ENCODE results near the gene AKAP5. TPM values are rescaled to one million over a fixed set of nuclear protein-coding genes. Genes with fewer than 3 reads are reported as not detected.

The AKAP5 gene
- polyA plus RNA-seq (2012; ENCODE audit: missing spikeins): 3.4 TPM

DNA sequence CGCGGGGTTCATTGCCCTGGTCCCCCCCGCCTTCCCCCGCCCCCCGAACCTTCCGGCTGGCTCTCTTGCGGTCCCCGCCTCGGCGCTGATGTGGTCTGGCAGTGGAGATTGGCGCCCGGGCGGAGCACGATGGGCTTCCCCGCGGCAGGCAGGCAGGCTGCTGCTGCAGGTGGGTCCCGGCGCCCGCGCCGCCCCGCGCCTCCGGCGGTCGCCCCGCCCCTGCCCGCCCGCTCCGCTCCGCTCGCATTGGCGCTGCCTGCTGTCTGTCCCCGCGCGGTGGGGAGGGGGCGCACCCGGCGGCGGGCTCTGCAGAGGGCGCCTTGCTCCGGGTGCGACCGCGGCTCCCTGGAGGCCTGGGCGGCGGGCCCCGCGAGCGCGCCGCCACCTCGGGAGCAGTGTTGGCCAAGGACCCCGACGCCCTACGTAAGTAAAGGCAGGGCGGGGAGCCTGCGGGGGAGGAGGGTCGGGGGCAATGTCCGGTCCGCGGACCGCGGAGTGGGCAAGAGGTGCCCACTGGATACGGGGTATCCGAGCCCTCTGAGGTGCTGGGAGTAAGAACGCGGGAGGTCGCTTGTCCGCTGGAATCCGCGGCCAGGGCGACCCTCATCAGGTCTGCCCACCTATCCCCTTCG lies at the start of gene AKAP5:
TSS of gene AKAP5 (plus strand) at position 309 of the 632 bp plus-strand sequence. CDS start 2,896 bp downstream, outside the sequence.
- TF ChIP-seq POLR2A (IDR thresholded peaks at IDR 0.05; ENCODE audit: low read depth, low read length) (no peak), TAF1 (IDR thresholded peaks at IDR 0.05; ENCODE audit: borderline replicate concordance, low read depth, low read length) (no peak), POLR2AphosphoS5 (IDR thresholded peaks at IDR 0.05; ENCODE audit: low read depth, low read length) (0 out of 2 replicates have a peak, but pooled peaks have one; percentile 14)
- FAIRE-seq (peak; percentile 81), DNase-seq (ENCODE audit: insufficient read length) (peak; percentile 43)

DNA sequence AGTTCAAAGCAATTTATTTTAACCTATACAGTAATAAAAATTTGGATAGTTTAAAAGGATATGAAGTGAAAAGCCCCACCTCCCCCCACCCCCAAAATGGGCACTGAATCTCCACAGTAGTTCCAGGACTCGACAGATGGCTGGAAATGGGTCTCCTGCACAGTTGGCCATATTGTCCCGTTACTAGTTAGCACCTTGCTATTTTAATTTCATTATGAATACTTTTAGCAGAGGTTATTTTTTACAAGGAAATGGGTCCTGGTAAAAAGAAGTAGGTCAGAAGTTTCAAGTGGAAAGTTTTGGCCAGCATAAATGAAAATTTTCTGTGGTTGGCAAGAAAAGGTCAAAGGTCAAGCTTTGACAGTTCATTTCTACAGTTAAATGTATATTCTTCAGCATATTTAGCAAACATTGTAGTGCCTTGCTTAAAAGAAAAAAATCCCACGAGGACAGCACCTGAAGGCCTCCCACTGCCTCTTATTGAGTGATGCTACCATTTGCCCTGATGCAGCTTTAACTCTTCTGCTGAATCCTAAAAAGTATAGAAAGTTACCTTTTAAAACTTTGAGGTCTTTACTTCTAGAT lies 48.9 kb upstream of the AKAP5 start:
- FAIRE-seq: no peak
- DNase-seq (ENCODE audit: insufficient read length): no peak
- TF ChIP-seq POLR2AphosphoS5 (IDR thresholded peaks at IDR 0.05; ENCODE audit: low read depth, low read length) (no peak), POLR2A (IDR thresholded peaks at IDR 0.05; ENCODE audit: low read depth, low read length) (no peak), TAF1 (IDR thresholded peaks at IDR 0.05; ENCODE audit: borderline replicate concordance, low read depth, low read length) (no peak)

DNA sequence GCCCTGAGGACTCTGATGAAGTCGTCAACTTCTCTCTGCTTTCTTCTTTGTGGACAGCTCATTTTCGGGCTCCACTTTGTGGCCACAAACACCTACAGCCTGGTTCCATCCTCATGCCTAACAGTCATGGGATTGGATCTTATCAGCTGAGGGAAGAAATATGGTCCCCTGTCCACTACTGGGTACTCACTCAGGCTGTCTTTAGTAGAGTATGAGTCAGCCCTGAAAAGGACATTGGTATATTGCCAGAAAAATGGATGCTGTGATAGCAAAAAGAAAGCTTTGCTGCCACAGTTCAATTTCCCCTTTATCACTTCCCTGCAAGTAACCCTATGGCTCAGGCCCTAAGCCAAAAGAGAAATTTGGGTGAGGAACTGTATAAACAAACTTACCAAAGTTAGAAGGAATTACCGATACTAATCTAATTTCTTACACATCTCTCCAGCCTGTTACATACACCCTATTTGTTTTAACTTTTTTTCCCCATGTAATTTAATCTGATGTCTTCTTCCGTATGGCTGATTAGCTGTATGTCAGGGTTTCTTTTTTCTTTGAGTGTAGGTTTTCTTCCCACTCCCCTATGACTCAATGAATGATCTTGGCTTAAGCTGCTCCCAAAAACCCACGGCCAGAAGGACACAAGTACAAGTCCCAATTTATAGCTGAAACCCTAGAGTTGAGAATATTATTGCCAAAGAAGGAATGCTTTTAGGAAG lies 48.1 kb upstream of the AKAP5 start:
- no peak for TF ChIP-seq POLR2AphosphoS5 (IDR thresholded peaks at IDR 0.05; ENCODE audit: low read depth, low read length)
- TF ChIP-seq TAF1 (IDR thresholded peaks at IDR 0.05; ENCODE audit: borderline replicate concordance, low read depth, low read length): no peak
- TF ChIP-seq POLR2A (IDR thresholded peaks at IDR 0.05; ENCODE audit: low read depth, low read length): no peak
- FAIRE-seq (no peak), DNase-seq (ENCODE audit: insufficient read length) (no peak)

GRCh38 chr14:64417771-64418125 lies 47.6 kb upstream of the AKAP5 start:
- no peak for FAIRE-seq
- no peak for DNase-seq (ENCODE audit: insufficient read length)
- no peak for TF ChIP-seq TAF1 (IDR thresholded peaks at IDR 0.05; ENCODE audit: borderline replicate concordance, low read depth, low read length)
- no peak for TF ChIP-seq POLR2A (IDR thresholded peaks at IDR 0.05; ENCODE audit: low read depth, low read length)
- TF ChIP-seq POLR2AphosphoS5 (IDR thresholded peaks at IDR 0.05; ENCODE audit: low read depth, low read length): no peak

DNA sequence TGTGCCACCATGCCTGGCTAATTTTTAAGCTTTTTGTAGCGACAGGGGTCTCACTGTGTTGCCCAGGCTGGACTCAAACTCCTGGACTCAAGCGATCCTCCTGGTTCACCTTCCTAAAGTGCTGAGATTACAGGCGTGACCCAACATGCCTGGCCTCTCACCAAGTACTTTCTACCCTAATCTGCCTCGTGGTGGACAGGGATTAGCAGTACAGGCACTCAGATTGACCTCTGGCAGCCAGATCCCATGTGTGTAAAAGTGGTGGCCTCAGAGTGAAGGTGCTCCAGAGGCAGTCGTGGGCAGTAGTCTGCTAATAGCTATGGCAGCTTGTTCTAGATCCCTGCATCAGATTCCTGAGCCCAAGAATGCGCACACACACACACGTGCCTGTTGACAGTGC lies 46.3 kb upstream of the AKAP5 start:
- no peak for DNase-seq (ENCODE audit: insufficient read length)
- no peak for FAIRE-seq
- TF ChIP-seq POLR2AphosphoS5 (IDR thresholded peaks at IDR 0.05; ENCODE audit: low read depth, low read length): no peak
- no peak for TF ChIP-seq TAF1 (IDR thresholded peaks at IDR 0.05; ENCODE audit: borderline replicate concordance, low read depth, low read length)
- no peak for TF ChIP-seq POLR2A (IDR thresholded peaks at IDR 0.05; ENCODE audit: low read depth, low read length)

- TF ChIP-seq POLR2AphosphoS5 (IDR thresholded peaks at IDR 0.05; ENCODE audit: low read depth, low read length): no peak
- TF ChIP-seq TAF1 (IDR thresholded peaks at IDR 0.05; ENCODE audit: borderline replicate concordance, low read depth, low read length): no peak
- FAIRE-seq (no peak), DNase-seq (ENCODE audit: insufficient read length) (no peak)
Measured at GRCh38 chr14:64421166-64421565, 44.1 kb upstream of the AKAP5 start.

GRCh38 chr14:64422005-64422404 lies 43.3 kb upstream of the AKAP5 start:
- no peak for TF ChIP-seq POLR2AphosphoS5 (IDR thresholded peaks at IDR 0.05; ENCODE audit: low read depth, low read length)
- FAIRE-seq (no peak), DNase-seq (ENCODE audit: insufficient read length) (no peak)

DNA sequence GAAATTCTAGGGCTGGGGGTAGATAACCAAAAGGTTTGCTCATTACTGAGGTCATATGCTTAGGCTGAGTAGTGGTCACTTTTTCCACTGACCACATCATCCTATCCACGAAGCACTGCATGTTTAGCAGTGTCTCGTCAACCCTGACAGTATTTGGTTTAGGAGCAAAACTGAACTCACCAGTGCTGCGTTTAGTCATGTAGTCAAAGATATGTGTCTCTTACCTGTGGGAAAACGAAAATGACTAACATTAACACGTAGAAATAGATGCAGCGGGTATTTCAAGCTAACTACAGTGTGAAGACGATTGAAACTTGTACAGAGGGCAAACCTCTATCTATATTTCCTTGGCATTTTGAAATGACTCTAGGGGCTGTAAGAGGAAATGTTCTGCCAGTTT lies 42.5 kb upstream of the AKAP5 start:
- no peak for FAIRE-seq
- DNase-seq (ENCODE audit: insufficient read length): no peak
- TF ChIP-seq POLR2A (IDR thresholded peaks at IDR 0.05; ENCODE audit: low read depth, low read length): no peak
- no peak for TF ChIP-seq TAF1 (IDR thresholded peaks at IDR 0.05; ENCODE audit: borderline replicate concordance, low read depth, low read length)
- no peak for TF ChIP-seq POLR2AphosphoS5 (IDR thresholded peaks at IDR 0.05; ENCODE audit: low read depth, low read length)

DNA sequence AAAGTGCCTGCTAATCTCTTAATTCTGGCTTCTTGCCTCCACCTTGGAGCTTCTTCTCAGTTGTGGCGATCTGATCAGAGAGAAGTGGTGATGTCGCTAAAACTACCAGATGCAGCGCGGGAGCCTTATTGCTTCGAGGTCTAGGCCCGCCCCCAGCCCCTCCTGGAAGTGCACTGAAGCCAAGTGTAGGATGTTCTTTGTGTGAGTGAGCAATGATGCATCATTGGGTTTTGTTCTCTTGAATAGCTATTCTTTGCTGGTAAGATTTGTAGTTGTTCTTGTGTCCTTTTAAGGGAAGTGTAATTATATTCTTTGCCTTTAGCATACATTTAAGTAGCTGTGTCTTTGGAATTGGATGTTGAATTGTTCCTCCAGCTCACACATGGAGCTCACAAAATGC lies 41.3 kb upstream of the AKAP5 start:
- TF ChIP-seq POLR2AphosphoS5 (IDR thresholded peaks at IDR 0.05; ENCODE audit: low read depth, low read length) (no peak), TAF1 (IDR thresholded peaks at IDR 0.05; ENCODE audit: borderline replicate concordance, low read depth, low read length) (no peak), POLR2A (IDR thresholded peaks at IDR 0.05; ENCODE audit: low read depth, low read length) (no peak)
- FAIRE-seq (no peak), DNase-seq (ENCODE audit: insufficient read length) (no peak)

- FAIRE-seq (no peak), DNase-seq (ENCODE audit: insufficient read length) (no peak)
- TF ChIP-seq TAF1 (IDR thresholded peaks at IDR 0.05; ENCODE audit: borderline replicate concordance, low read depth, low read length): no peak
- no peak for TF ChIP-seq POLR2A (IDR thresholded peaks at IDR 0.05; ENCODE audit: low read depth, low read length)
- TF ChIP-seq POLR2AphosphoS5 (IDR thresholded peaks at IDR 0.05; ENCODE audit: low read depth, low read length): no peak
Measured at GRCh38 chr14:64434528-64434927, 30.8 kb upstream of the AKAP5 start.

DNA sequence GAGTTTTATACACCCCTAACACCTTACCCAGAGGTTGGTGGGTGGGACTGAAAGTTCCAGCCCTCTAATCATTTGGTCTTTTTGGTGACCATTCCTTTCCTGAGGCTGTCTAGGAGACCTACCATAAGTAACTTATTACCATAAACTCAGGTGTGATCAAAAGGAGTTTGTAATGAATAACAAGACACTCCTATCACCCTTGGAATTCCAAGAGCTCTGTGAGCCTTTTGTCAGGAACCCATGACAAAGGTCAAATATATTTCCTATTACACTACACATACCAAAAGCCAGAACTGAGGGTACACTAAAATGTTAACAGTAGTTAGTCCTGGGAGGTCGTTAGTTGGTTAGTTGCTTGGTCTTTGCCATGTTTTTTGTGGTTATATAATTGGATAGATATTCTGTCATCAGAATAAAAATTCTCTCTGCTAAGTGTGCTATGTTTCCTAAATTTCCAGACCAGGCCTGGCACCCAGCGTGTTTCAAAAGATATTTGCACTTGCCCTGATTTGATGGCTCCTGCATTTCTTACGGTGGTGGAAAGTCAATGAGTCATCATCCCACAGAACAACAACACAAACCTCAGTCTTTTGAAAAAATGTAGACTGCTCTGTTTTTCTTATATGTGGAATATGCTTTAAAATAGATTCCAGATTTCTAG lies 27.0 kb upstream of the AKAP5 start:
- no peak for FAIRE-seq
- DNase-seq (ENCODE audit: insufficient read length): no peak
- TF ChIP-seq POLR2A (IDR thresholded peaks at IDR 0.05; ENCODE audit: low read depth, low read length) (no peak), POLR2AphosphoS5 (IDR thresholded peaks at IDR 0.05; ENCODE audit: low read depth, low read length) (no peak), TAF1 (IDR thresholded peaks at IDR 0.05; ENCODE audit: borderline replicate concordance, low read depth, low read length) (no peak)

Data from GM12892 (cell line).